HG03196 (cell line): ENCODE results near the gene CD200R1.

Source experiments
- ATAC-seq: cut with Tn5 transposase; IDR thresholded peaks from one replicate; pipeline ENCODE4 v1.9.1; 2021; ENCODE audit not compliant: unreplicated experiment

The CD200R1 gene

GRCh38 chr3:112974894-112975293 is at the start of gene CD200R1:
TSS of gene CD200R1 (minus strand) at chr3:112975103. CDS start at chr3:112974857, 246 bp downstream.
- ATAC-seq, result no peak

GRCh38 chr3:113021471-113021870 is 46.6 kb upstream of the CD200R1 start:
- no peak for ATAC-seq

GRCh38 chr3:113019182-113020137 is 44.6 kb upstream of the CD200R1 start:
- peak; percentile 96 for ATAC-seq

- ATAC-seq, result peak; percentile 1
These were observed 43.8 kb upstream of the CD200R1 start for GRCh38 chr3:113018536-113019181.

- ATAC-seq, result no peak
These were observed 38.7 kb upstream of the CD200R1 start for GRCh38 chr3:113013593-113013992.

GRCh38 chr3:113008117-113008516 is 33.2 kb upstream of the CD200R1 start:
- no peak for ATAC-seq

GRCh38 chr3:113006359-113007056 is 31.6 kb upstream of the CD200R1 start:
- ATAC-seq, result no peak

- ATAC-seq, result no peak
These were observed 30.7 kb upstream of the CD200R1 start for GRCh38 chr3:113005611-113006010.

- ATAC-seq, result no peak
These were observed 27.8 kb upstream of the CD200R1 start for GRCh38 chr3:113002679-113003078.

- ATAC-seq, result no peak
These were observed 27.1 kb upstream of the CD200R1 start for GRCh38 chr3:113002037-113002436.

- no peak for ATAC-seq
These were observed 25.8 kb upstream of the CD200R1 start for GRCh38 chr3:113000691-113001090.

GRCh38 chr3:112995800-112996199 is 20.9 kb upstream of the CD200R1 start:
- no peak for ATAC-seq

- ATAC-seq, result peak; percentile 90
These were observed 16.0 kb upstream of the CD200R1 start, which contains the start of gene GTPBP8 for GRCh38 chr3:112990672-112991602. TSS of gene GTPBP8 (plus strand) at chr3:112990984. CDS start at chr3:112991000, 16 bp downstream.

GRCh38 chr3:112987710-112988334 is 12.9 kb upstream of the CD200R1 start:
- no peak for ATAC-seq

GRCh38 chr3:112984485-112984884 is 9.6 kb upstream of the CD200R1 start:
- no peak for ATAC-seq

- ATAC-seq, result no peak
These were observed 7.8 kb upstream of the CD200R1 start for GRCh38 chr3:112982710-112983109.

- no peak for ATAC-seq
These were observed 5.2 kb upstream of the CD200R1 start for GRCh38 chr3:112980080-112980479.

- no peak for ATAC-seq
These were observed 4.4 kb upstream of the CD200R1 start for GRCh38 chr3:112979244-112979832.

GRCh38 chr3:112976953-112977352 is 2.0 kb upstream of the CD200R1 start:
- no peak for ATAC-seq
